Activated CD8-positive, alpha-beta memory T cell treated with anti-CD3 and anti-CD28 coated beads for 36 hours (primary cell): ENCODE results near the gene CDKAL1. TPM values are rescaled to one million over a fixed set of nuclear protein-coding genes. Genes with fewer than 3 reads are reported as not detected.
"Not testable (repeated sequence)": the region's sequence is repeated elsewhere in the genome, so short reads cannot be mapped to it uniquely, and the experiment has no call there.

Experiments
- CTCF ChIA-PET: fragments of 350-600 bp; sonication (Branson Sonifier 250); formaldehyde crosslinking; loops from one replicate; lab custom pipeline; 2021; ENCODE audit warnings: antibody characterized with exemption; lab: Charles Lee
- POLR2A ChIA-PET: fragments of 350-600 bp; sonication (Branson Sonifier 250); formaldehyde crosslinking; loops from one replicate; lab custom pipeline; 2021; ENCODE audit warnings: antibody characterized with exemption; lab: Charles Lee
- total RNA-seq, 2 experiments: library from RNA; stranded (reverse); gene quantifications; one replicate each; pipeline ENCODE4 v1.2.3, GENCODE V29; 2021

Gene CDKAL1
- 10 to 100 TPM; 26.2 to 27.5 TPM for total RNA-seq

- ChIA-PET CTCF (interaction anchor here (1.1 kb wide), 1 partner anchor 130 kb away, joined by 9 read pairs; no protein-coding TSS in a partner anchor), POLR2A (no interaction called here)
Measured at GRCh38 chr6:20534295-20535262, at the start of gene CDKAL1. CDKAL1 (plus strand) TSS chr6:20534457; CDS start chr6:20546351, 11,894 bp downstream.

- ChIA-PET POLR2A (no interaction called here), CTCF (no interaction called here)
Measured at GRCh38 chr6:20486641-20487040, 47.6 kb upstream of the CDKAL1 start.

- ChIA-PET CTCF (no interaction called here), POLR2A (no interaction called here)
Measured at GRCh38 chr6:20487669-20488375, 46.4 kb upstream of the CDKAL1 start.

GRCh38 chr6:20490591-20490990 lies 43.7 kb upstream of the CDKAL1 start:
- ChIA-PET POLR2A (no interaction called here), CTCF (no interaction called here)

- ChIA-PET POLR2A (no interaction called here), CTCF (no interaction called here)
Measured at GRCh38 chr6:20492099-20492498, 42.2 kb upstream of the CDKAL1 start.

GRCh38 chr6:20497216-20498040 lies 36.8 kb upstream of the CDKAL1 start:
- CTCF ChIA-PET, result no interaction called here
- POLR2A ChIA-PET, result no interaction called here

- POLR2A ChIA-PET, result no interaction called here
- CTCF ChIA-PET, result no interaction called here
Measured at GRCh38 chr6:20498041-20498385, 36.2 kb upstream of the CDKAL1 start.

GRCh38 chr6:20509212-20509611 lies 25.0 kb upstream of the CDKAL1 start:
- CTCF ChIA-PET, result no interaction called here
- POLR2A ChIA-PET, result no interaction called here

GRCh38 chr6:20511852-20512251 lies 22.4 kb upstream of the CDKAL1 start:
- ChIA-PET CTCF (interaction anchor here (0.6 to 1.2 kb wide), 2 partner anchors 81 to 107 kb away, joined by 3 to 4 read pairs; no protein-coding TSS in a partner anchor), POLR2A (no interaction called here)

GRCh38 chr6:20525208-20525607 lies 9.0 kb upstream of the CDKAL1 start:
- CTCF ChIA-PET, POLR2A ChIA-PET: not testable (repeated sequence)

- ChIA-PET POLR2A (interaction anchor here (1.3 kb wide), 1 partner anchor 124 kb away, joined by 12 read pairs; no protein-coding TSS in a partner anchor), CTCF (interaction anchor here (0.7 to 2.7 kb wide), 5 partner anchors 112 to 240 kb away, joined by 3 to 8 read pairs (median 6); no protein-coding TSS in a partner anchor)
Measured at GRCh38 chr6:20529086-20529448, 5.2 kb upstream of the CDKAL1 start.

GRCh38 chr6:20532881-20533280 lies 1.4 kb upstream of the CDKAL1 start:
- ChIA-PET CTCF (interaction anchor here (0.7 to 1.3 kb wide), 3 partner anchors 168 to 406 kb away, joined by 3 to 4 read pairs (median 3); no protein-coding TSS in a partner anchor), POLR2A (no interaction called here)

GRCh38 chr6:20533746-20534294 lies 437 bp upstream of the CDKAL1 start:
- POLR2A ChIA-PET, result no interaction called here

GRCh38 chr6:20538131-20538662 lies 3.9 kb downstream of the CDKAL1 start:
- ChIA-PET POLR2A (no interaction called here), CTCF (interaction anchor here (0.7 kb wide), 1 partner anchor 201 kb away, joined by 3 read pairs; no protein-coding TSS in a partner anchor)

More at GRCh38 chr6:20533746-20534294, 437 bp upstream of the CDKAL1 start:
- CTCF ChIA-PET, result interaction anchor here (0.7 to 1.3 kb wide), 3 partner anchors 130 to 445 kb away, joined by 3 to 9 read pairs (median 4); no protein-coding TSS in a partner anchor

GRCh38 chr6:20538907-20539306 lies 4.7 kb downstream of the CDKAL1 start:
- POLR2A ChIA-PET, result no interaction called here
- CTCF ChIA-PET, result no interaction called here

GRCh38 chr6:20539387-20539786 lies 5.1 kb downstream of the CDKAL1 start:
- POLR2A ChIA-PET, result no interaction called here
- CTCF ChIA-PET, result no interaction called here

GRCh38 chr6:20540683-20541082 lies 6.4 kb downstream of the CDKAL1 start:
- ChIA-PET POLR2A (no interaction called here), CTCF (no interaction called here)

GRCh38 chr6:20541382-20541781 lies 7.1 kb downstream of the CDKAL1 start:
- POLR2A ChIA-PET, result interaction anchor here (0.6 to 0.7 kb wide), 2 partner anchors 244 to 588 kb away, joined by 3 to 10 read pairs; no protein-coding TSS in a partner anchor
- CTCF ChIA-PET, result interaction anchor here (0.7 kb wide), 1 partner anchor 650 kb away, joined by 3 read pairs; no protein-coding TSS in a partner anchor
